Measurements from ENCODE around the gene KRT14.
A peak's percentile ranks its signal among the peaks of the same experiment; 100 is the strongest.
"Not testable (repeated sequence)": the region's sequence is repeated elsewhere in the genome, so short reads cannot be mapped to it uniquely, and the experiment has no call there.

KRT14 gene

GRCh38 chr17:41586863-41587495 is at the start of gene KRT14:
TSS of gene KRT14 (minus strand) at chr17:41586895. CDS start at chr17:41586834, 61 bp downstream.
- DNase-seq: no peak

DNA sequence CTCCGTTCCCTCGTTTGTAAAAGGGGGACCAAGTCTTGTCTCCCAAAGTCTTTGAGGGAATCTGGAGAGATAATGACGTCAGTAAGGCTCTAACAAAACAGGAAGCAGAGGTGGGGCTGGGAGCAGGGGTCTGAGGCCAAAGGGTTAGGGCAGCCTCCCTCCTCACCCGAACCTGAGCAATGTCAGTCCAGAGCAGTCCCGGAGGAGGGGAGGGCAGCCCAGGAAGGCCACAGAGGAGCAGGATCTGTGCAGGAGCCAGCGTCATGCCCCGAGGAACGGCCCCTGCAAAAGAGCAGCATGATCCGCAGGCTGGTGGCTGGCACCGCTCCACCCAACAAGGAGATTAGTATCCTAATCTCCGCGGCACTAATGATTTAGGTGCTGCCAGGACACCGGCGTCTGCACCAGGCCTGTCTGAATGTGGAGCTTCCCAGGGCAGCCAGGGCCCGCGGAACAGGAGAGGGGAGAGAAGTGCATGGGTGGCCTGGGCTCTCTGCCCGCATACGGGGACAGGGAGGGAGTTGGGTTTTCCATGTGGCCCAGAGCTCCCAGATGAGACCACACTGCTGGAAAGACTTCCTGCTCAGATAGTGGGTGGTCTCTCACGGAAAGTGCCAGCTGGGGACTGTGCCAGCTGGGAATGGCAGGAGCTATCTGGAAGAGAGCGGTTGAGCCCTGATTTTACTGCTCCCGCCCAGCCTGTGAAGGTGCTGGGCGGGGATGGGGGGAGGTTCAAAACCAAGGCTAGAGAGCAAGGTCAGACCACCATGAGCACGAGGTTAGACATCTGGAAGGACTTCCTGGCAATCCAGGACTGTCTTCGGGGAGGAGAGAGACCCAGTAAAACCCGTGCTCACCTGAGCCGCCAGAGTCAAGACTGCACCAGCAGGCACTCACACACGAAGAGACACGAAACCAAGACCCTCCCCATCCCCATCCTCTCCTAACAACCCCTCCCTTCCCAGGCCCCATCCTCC is 48.7 kb upstream of the KRT14 start:
- peak; percentile 82 for DNase-seq

- no peak for DNase-seq
Observed at GRCh38 chr17:41634639-41635038, 47.9 kb upstream of the KRT14 start.

DNA sequence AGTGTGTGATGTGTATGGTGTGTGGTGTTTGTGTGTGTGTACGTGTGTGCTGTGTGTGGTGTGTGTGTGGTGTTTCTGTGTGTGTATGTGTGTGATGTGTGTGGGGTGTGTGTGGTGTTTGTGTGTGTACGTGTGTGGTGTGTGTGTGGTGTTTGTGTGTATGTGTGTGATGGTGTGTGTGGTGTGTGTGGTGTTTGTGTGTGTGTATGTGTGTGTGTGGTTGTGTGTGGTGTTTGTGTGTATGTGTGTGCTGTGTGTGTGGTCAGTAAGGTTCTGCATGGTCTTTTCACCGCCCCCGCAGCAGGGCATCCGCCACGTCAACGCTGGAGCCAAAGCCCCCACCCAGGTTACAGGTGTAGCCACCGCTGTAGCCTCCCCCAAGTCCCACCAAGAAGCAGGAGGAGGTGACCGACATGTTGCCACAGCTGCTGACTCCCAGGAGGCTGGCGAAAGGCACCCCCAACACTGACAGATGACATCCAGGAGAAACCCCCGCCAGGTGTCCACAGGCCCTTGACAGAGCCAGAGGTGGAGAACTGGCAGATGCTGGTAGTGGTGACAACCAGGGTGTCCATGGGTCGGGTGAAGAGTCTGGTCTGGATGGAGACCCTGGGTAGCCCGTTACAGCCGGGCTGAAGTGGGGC is 47.0 kb upstream of the KRT14 start:
- DNase-seq: no peak

DNA sequence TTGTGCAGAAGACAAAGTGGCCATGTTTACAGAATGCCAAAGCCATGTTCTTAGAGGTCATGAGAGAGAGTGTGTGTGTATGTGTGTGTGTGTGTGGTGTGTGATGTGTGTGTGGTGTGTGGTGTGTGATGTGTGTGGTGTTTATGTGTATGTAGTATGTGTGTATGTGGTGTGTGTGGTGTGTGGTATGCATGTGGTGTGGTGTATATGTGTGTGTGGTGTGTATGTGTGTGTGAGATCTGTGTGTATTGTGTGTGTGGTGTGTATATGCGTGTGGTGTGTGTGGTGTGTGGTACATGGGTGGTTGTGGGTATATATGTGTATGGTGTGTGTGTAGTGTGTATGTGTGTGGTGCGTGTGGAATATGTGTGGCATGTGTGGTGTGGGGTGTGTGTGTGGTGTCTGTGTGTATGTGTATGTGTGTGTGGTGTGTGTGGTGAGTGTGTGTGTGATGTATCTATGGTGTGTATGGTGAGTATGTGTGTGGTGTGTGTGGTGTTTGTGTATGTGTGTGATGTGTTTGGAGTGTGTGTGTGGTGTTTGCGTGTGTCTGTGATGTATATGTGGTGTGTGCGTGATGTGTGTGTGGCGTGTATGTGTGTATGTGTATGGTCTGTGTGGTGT is 45.9 kb upstream of the KRT14 start:
- DNase-seq: no peak

DNA sequence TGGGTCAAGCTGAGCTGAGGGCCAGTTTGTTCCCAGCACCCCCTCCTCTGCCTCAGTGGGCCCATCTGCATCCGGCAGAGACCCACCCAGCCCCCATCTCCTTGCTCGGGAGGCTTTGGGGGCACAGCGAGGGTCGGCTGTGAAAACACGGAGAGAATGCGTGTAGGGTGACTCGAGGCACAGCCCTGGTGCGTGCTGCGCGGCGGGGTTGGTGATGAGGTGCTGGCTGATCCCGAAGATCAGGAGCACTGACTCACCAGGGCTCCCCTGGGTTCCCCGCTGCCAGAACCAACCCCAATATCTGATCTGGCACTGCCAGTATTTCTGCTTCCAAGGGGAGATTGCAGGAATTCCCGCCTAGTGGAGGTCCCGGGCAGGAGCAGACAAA is 45.2 kb upstream of the KRT14 start:
- DNase-seq: no peak

- no peak for DNase-seq
Observed at GRCh38 chr17:41631025-41631897, 44.6 kb upstream of the KRT14 start.

DNA sequence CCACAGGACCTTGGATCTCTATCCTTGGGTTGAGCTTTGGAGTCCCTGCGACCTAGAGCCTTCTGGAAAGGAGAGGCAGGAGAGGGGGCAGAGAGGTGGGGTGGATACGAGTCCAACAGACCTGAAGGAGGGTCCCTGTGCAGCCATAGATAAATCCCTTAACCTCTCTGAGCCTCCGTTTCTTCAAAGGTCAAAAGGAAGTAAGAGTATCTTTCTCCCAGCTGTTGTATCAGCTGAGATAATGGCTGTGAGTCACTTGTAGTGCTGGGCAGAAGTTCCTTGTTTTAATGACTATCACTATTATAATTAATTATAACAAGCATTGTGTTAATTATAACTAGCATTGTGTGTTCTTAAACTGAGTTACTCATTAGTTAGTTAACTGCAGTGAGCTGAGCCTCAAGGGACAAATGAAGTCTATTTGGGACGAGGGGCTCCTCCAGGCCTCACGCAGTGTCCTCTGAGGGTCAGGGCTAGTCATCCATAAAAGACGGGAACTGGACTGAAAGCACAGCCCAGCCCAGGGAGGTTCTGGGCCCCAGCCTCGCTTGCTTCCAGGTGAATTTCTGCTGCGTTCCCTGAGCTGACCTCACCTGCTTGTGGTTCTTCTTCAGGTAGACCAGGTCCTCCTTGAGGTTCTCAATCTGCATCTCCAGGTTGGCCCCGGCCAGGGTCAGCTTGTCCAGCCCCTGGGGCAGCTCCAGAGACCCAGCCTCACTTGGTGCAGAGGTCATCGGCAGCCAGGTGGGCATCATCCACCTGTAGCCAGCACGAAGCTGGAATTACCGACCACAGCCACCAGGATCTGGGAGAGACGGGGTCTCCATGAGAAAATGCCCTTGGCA is 43.4 kb upstream of the KRT14 start:
- no peak for DNase-seq

DNA sequence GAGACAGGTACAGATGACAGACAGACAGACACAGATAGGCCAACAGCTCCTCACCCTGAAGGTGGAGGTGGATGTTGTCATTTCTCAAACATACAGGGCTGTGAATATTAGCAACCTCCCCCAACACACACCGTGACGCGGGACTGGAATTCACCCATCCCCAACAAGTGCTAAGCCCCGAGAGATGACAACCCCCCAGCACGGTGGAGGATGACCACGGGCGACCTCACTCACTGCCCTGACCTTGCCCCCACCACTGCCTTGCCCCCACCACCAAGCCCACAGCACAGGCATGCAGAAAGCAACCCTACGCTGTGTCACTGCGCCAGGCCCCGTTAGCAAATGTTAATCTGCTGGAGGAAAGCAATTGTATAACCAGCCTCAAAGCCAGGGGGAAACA is 42.6 kb upstream of the KRT14 start:
- DNase-seq: no peak

DNA sequence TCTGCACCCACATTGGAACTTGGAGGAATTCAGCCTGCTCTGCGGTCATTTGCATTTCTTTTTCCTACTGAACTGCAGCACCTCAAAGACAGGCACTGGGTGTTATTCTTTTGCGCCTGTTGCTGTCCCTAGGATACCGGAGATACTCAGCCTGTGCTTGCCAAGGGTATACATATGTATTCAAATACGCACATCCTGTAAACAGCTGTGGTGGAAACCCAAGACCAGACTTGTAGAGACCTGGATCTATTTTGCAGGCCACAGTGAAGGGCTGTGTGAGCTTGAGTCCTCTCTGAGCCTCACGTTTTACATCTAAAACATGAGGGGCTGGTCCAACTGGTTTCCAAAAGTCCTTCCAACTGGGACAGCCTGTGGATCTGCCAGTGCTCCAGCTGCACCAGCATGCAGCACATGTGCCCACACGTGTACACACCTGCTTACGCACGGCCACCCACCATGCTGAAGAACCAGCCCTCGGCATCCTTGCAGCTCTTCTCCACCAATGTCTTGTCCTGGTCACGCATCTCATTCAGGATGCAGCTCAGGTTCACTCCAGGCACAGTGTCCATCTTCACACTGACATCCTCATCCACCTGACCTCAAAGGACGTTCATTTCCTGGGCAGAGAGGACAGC is 42.0 kb upstream of the KRT14 start:
- DNase-seq: peak; percentile 12

DNA sequence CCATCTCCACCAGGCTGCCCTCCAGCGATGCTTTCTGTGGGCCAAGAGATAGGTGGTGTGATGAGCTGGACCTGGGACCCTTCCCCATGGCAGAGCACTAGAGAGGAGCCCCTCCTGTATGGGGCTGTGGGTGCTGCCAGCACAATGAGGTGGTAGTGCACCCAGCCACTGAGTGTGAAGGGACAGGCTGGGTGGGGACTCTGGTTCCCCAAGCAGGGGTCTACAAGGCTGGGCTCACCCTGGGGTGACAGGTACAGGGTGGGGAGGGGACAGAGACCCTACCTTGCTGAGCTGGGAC is 41.3 kb upstream of the KRT14 start:
- not testable (repeated sequence) for DNase-seq

- DNase-seq: no peak
Observed at GRCh38 chr17:41627316-41628072, 40.8 kb upstream of the KRT14 start.

- not testable (repeated sequence) for DNase-seq
Observed at GRCh38 chr17:41626914-41627295, 40.2 kb upstream of the KRT14 start.

- not testable (repeated sequence) for DNase-seq
Observed at GRCh38 chr17:41626028-41626913, 39.6 kb upstream of the KRT14 start.

GRCh38 chr17:41625602-41626001 is 38.9 kb upstream of the KRT14 start:
- no peak for DNase-seq

DNA sequence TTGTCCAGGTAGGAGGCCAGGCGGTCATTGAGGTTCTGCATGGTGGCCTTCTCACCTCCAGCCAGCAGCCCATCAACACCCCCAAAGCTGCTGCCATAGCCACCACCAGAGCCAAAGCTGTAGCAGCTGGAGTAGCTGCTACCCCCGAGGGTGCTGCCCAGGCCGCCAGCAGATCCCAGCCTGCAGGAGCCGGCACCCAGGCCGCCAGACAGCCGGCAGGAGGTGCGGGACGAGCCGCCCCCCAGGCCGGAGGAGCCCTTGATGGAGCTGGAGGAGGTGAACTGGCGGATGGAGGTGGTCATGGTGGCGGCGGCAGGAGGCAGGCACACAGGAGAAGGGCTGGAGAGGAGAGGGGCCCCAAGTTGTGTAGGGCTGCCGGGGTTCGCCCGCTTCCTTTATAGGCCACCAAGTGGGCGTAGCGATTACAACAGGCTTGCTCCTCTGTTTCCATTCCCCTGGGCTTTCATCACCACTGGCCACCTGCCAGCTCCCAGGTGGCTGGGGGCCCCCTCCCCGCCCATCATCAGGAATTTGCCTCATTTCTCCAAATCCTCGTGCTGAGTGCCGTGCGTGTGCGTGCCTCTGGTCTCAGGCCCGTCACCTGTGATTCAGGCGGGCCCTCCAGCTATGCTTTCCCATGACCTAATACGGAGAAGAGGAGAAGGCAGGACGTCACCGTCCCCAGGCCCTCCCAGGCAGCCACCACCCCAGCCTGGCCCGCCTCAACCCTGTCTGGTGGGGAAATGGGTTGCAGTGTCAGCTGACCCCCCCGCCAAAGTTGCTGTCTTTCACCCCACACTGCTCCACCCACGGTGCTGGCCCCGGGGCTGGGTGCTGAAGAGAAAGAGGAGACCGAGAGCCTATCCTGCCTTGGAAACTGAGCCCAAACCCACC is 37.8 kb upstream of the KRT14 start, which contains the start of gene KRT17:
KRT17 (minus strand) TSS at position 368 of the 894 bp plus-strand sequence; CDS start at position 302, 66 bp downstream.
- DNase-seq: peak; percentile 4

DNA sequence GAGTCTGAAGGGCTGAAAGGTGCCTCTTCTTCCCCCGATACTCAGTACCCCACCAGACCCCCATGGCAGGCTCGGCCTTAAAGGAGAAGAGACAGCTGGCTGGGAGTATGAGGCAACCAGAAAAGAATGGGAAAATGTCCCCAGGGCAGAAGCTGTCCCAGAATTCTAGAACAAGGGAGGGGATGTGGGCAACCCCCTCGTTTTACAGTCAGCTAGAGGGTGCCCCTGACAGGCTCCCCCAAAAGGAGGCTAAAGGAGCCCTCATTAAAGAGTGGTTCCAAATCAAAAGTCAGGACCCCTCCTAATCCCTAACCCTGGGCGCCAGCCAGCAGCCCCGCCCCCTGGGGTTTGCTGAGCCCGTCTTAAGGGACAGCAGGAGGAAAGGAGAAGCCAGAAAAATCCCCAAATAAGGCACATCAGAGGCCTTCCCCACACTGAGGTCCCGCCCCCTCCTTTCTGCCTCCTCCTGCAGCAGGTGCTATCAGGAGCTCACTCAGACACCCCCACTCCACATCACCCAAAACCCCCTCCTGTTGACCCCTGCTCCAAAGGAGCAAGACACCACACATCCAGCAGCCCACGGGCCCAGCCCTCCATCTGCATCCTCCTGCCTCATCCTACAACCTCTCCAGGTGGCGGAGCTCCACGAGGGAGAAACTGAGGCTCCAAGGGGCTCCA is 36.6 kb upstream of the KRT14 start:
- DNase-seq: not testable (repeated sequence)

Measured in NCI-H1694 (cell line).